Measurements from ENCODE around the gene RXFP4.

DNA sequence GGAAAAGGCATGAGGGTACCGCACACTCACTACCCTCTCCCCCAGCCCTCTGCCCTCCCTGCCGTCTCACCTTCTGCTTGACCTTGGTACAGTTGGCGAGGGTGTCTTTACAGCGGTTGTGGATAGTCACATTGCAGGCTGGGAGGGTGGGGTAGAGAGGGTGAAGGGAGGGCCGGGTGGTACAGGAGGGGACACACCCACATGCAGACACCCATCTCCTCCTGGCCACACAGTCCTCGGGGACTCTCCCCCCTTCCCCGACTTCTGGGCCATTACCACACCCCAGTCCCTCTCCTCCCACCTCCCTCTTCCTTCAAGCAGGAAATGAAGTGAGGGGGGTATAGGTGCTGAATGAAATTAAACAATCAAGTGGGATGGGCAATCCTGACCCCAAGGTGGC is 25.3 kb downstream of the RXFP4 start:
- TF ChIP-seq, protein P1, sequence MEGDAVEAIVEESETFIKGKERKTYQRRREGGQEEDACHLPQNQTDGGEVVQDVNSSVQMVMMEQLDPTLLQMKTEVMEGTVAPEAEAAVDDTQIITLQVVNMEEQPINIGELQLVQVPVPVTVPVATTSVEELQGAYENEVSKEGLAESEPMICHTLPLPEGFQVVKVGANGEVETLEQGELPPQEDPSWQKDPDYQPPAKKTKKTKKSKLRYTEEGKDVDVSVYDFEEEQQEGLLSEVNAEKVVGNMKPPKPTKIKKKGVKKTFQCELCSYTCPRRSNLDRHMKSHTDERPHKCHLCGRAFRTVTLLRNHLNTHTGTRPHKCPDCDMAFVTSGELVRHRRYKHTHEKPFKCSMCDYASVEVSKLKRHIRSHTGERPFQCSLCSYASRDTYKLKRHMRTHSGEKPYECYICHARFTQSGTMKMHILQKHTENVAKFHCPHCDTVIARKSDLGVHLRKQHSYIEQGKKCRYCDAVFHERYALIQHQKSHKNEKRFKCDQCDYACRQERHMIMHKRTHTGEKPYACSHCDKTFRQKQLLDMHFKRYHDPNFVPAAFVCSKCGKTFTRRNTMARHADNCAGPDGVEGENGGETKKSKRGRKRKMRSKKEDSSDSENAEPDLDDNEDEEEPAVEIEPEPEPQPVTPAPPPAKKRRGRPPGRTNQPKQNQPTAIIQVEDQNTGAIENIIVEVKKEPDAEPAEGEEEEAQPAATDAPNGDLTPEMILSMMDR (conservative IDR thresholded peaks at IDR 0.05; ENCODE audit: low read length) = no peak
- TF ChIP-seq EZH2phosphoT487 (IDR thresholded peaks at IDR 0.05; ENCODE audit: borderline replicate concordance, low read depth, low read length) = no peak

Measured in OCI-LY7 (cell line).